NCI-H1417 treated with DMSO at 0.1 percent for 48 hours (cell line): ENCODE measurements around the gene HNF1B.

Experiments
- DNase-seq: peaks from one replicate; lab custom pipeline; 2025; lab: John Stamatoyannopoulos, UW

The HNF1B gene

DNA sequence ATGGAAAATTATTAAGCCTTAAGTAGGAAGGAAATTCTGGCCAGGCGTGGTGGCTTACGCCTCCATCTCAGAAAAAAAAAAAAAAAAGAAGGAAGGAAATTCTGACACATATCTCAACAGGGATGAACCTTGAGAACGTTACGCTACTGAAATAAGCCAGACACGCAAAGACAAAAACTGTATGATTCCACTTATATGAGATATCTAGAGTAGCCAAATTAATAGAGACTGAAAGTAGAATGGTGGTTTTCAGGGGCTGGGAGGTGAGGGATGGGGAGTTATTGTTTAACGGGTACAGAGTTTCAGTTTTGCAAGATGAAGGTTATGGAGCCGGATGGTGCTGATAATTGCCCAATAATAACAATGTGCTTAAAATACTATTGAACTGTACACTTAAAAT lies 16.2 kb upstream of the HNF1B start:
- no peak for DNase-seq

DNA sequence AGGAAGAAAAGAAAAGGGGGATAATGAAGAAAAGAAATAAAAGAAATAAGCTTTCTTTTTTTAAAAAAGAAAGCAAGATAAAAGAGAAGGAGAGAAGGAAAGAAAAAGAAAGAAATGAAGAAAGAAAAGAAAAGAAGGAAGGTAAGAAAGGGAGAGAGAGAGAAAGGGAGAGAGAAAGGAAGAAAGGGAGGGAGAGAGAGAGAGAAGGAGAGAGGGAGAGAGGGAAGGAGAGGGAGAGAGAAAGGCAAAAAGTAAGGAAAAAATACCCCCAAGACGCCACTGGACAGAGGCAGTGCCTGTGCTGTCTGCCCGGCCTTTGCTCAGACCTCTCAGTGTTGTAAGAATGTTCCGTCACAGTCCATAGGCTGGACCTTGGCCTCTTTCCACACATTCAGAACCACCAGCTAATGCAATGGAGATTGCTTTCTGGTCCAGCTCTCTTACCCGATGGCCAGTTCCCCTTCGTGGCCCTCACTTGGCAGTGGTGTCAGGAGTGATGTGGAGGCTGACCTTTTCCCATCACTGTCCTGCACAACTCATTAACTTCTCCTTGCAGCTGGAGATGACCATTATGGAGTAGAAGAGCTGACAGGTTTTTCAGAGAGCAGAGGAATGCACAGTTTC lies 14.3 kb upstream of the HNF1B start:
- DNase-seq, result no peak

DNA sequence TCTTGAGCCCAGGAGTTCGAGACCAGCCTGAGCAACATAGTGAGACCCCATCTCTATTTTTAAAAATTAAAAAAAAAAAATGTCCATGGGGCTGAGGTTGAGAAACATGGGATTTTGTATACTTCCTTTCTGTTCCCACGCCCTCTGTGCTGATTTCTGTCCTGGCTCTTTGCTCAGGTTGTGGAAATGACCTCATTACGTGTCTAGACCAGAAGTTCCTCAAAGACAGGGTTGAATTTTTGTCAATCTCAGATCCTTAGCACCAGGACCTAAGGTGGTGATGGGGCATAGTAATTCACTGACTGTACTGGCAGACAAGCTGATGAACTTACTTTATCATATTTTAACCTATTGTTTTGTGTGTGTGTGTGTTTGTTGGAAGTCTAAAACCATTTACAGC lies 11.2 kb upstream of the HNF1B start:
- DNase-seq, result no peak

DNA sequence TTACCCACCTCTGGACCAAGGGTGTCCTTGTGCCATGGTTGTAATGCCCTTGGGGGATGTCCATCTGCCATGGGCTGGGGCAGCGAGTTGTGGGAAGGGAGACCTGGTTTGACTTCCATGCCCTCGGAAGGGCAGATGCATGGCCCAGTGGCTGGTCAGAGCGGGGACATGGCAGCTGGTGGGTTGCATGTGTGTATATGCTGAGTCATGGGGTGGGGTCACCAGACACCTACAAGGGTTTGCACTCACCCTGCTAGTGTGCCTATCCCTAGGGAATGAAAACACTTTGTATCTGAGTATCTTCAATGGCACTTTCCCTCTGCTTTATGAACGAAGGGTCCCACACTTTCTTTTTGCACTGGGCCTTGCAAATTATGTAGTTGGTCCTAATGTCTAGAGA lies 10.6 kb upstream of the HNF1B start:
- DNase-seq, result no peak

DNA sequence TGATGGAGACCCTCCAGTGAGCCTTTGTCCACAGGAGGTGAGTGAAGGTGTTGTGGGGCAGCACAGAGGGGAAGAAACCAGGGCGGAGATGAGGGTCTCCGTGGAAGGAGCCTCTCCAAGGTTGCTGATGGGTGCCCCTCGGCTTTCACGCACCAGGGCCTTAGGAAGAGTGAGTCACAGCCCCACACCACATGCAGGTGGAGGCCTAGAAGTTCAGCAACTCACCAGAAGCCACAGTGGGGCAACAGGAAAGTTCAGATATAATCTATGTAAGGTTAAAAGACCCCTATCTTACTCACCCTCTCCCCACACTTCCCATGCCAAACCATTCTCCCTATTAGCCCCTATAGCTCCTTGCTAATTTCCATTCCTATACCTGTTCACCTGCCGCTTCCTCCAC lies 9.5 kb upstream of the HNF1B start:
- no peak for DNase-seq

DNA sequence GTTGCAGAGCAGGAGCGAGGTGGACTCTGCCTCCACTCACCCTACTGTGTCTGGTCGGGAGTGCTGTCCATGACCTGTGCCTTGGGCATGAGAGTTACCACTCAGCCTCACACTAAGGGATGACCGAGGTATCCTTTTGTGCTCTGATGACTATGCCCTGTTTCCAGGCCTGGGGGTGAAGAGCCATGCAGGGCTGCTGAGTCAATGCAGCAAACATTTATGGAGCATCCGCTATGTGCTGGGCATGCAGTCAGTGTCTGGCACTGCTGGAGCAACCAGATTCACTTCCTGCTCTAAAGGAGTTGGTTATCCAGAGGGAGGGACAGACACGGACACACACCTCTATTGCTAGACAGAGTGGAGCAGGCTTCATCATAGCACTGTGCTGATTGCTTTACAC lies 7.6 kb upstream of the HNF1B start:
- no peak for DNase-seq

DNA sequence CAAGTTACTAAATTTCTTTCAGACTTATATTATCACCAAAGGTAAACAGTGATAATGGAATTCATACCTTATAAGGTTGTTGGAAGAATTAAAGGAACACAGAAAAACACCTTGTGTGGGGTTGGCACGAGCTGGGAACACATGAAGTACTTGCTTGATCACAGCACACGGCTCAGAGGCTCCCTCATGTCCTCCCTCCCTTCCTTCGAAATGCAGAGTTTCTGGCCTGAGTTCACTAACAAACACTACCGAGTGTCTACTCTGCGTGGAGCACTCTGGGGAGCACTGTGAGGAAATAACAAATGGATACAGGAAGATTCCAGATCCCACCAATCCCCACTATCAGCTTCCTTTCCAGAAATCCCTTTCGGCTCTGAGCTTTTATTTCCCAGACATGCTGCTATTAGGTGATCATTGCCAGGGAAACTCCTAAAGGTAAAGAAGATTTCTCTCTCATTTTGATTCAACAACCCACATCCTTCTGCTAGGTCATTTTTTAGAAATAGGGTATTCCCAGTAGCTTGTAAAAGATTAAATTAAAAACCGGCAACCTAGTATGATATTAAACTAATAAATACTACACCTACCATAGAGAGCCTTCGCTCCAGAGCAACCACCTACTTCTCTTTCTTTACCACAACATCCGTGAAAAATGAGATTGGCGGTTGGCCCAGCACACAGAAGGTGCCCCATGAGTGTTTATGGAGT lies 6.1 kb upstream of the HNF1B start:
- no peak for DNase-seq

DNA sequence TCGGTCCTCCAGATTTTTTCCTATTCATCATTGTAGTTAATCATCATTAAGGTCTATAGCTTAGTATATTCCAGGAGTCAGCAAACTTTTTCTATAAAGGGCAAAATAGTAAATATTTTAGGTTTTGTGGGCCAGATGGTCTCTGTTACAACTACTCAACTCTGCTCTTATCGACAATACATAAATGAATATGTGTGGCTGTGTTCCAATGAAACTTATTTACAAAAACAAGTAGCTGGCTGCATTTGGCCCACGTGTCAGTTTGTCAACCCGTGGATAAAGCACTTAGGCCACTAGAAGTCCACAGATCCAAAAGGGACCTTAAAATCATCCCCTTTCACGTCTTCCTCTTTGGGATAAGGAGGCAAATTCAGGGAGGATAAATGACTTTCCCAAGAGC lies 5.4 kb upstream of the HNF1B start:
- no peak for DNase-seq

DNA sequence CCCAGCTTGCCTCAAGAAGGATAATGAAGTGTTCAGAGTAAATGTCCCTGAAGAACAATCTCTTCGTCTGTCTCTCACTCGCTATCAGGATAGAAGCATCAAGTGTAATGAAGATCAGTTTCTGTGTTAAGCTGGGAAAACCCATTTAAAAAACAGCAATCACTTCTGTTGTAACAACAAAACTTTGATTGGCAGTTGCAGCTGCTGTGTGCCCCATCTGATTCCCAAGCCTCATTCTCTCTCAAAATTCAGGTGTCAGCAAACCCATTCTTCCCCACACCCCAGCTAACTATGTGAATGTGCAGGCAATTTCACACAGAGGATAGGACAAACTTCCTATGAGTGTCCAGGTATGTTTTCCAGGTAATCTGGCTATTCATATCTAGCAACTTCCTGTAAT lies 2.4 kb upstream of the HNF1B start:
- no peak for DNase-seq

DNA sequence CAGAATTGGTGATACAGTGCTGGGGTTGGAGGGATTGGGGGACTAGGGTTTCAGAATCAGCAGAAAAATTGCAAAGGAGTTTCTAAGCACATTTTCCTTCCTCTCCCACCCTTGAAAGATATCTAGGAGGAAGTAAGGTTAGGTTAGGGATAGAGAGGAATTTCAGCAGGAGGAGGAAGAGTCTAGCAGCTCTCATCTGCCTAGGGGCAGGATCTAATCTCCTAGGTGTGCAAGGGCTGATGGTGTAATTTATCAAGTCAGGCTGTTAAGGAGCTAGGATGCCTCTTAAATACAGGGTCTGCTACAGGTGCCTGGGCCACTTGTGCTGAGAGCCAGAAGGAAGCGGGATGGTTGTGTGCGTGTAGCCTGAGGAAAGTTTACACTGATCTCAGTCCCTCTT lies 1.8 kb upstream of the HNF1B start:
- no peak for DNase-seq

DNA sequence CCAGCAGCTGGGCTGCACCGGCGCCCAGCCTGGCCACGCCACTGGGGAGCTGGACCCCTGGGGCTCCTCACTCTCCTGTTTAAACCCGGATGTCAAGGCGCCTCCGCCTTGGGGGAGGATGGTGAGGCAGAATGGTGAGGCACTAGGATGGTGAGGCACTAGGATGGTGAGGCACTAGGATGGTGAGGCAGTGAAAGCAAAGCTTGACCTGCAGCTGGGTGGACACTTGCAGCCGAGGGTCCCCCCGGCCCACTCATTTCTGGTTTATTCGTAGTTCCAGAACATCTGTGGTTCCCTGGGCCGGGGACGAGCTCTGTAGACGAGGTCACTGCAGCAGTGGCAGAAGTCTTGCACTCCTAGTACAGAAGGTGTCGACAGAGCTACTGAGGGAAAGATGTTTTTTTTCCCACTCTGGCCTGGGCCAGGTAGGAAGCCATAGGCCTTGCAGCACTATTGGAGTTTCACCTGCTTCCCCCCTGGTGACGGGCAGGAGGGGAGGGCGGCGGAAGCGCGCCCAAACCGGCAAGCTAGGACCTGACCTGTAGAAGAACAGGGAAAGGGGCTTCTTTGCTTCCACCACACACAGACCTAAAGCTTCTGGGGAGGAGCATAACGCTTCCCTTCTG lies 1.1 kb upstream of the HNF1B start:
- no peak for DNase-seq

DNA sequence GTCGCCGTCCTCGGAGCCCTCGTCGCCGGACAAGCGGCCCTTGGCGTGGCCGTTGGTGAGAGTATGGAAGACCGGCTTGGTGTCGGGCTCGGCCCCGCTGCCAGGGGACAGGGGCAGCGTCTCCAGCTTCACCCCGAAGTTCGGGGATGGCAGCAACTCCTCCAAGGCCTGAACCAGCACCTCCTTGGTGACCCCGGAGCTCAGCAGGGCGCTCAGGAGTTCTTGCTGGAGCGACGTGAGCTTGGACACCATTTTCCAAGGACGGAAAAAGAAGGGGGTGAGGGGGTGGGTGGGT lies 279 bp downstream of the HNF1B start:
- no peak for DNase-seq

DNA sequence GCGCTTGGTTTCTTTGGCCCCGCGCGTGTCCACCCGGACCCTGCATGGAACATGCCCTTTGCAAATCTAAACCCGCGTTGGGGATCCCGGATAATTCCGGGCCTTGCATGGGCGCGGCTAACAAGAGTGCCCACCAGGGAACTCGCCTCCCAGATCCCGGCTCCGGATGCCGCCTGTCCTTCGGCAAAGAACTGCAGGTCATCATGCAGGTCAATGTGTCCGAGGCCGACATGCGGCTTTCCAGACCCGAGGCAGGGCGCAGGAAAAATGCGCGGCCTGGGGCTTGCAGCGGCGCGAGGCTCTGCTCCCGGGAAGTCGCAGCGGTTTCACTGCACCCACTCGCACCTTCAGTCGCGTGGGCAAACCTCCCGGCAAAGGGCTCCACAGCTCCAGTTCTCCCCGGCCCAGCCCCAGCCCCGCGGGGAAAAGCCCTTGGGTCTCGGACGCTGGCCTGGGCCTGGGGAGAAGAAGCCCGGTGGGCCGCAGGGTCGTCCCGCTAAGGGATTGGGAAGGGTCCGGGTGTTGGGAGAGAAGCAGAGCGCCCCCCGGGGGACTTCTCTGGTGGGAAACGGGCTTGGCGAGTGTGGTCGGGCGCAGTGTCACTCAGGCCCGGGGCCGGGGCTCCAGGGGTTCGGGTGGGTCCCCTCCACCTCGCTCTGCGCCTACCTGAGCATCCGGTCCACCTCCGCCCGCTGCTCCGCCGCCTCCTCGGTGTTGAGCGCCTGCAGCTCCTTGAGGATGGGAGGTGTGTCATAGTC lies 805 bp downstream of the HNF1B start:
- DNase-seq, result no peak

DNA sequence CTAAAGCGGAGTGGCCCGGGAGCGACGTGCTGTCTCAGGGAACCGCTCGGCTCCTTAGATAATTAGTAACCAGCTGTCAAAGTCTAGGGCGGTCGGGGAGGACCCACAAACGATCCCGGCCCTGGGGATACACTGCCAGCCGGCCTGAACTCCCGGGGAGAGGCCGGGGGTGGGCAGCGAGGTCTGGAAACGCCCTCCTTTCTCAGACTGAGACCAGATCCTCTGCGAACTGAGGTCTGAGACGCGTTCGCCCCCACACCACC lies 1.3 kb downstream of the HNF1B start:
- DNase-seq, result no peak

DNA sequence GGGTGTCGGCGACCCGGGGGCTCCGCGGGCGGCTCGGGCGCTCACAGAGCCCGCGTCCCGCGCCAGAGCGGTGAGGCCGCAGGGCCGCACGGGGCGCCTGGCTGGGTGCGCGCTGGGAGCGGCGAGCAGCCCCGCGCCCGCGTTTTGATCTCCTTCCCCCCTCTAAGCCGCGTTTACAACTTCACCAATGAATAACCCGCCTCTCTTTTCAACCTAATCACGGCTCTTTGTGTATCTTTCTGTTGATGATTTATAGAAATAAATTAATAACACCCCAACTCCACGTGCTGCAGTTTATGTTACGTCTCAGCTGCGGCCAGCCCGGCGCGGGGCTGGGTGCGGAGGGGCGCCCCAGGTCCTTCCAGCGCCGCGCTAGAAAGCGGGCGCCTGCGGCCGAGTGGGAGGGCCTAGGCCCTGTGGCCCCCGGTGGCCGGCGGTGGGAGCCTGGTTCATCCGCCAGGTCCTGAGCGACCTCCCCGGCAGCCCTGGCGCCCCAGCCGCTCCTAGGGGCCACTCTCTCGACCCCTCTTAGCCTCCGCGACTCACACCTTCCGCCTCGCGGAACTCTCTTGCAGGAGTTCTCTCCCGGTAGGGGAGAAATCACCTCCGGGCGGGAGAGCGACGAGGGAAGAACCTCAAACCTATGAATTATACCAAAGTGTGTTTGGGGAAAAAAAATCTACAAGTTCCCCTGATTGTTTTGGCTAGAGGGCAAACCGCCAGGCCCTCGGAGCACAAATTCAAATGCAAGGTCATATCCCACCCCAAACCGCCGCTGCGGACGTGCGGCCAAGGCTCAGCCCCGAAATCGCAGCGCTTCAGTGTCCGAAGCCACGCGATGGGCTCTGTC lies 1.9 kb downstream of the HNF1B start:
- no peak for DNase-seq

DNA sequence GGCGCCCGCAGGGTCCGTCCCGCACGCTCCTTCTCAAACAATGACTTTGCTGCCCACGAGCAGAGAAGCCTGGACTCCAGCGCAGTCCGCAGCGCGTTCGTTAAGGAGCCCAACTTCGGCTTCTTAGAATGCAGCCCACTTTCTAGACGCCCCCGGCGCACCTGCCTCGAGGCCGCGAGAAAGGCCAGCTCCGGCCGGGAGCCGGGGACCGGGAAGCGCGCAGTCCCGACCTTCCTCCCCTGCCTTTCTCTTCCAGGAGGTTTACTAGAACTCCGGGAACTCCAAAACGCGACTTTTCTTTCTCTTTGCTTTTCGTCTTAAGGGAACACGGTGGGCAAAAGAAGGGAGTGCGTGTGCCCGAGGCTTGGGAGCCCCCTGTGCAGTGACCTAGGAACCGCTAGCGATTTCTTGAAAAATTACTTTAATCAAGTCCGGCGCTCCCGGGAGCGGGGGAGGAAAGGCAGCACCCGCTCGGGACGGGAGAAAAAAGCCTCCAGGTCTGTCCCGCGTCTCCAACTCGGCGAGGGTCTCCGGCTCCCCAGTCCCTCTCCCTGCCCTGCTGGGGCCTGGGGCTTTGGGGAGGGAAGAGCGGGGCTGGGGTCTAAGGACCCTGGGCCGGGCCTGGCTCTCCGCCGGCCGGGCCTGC lies 2.6 kb downstream of the HNF1B start:
- no peak for DNase-seq

DNA sequence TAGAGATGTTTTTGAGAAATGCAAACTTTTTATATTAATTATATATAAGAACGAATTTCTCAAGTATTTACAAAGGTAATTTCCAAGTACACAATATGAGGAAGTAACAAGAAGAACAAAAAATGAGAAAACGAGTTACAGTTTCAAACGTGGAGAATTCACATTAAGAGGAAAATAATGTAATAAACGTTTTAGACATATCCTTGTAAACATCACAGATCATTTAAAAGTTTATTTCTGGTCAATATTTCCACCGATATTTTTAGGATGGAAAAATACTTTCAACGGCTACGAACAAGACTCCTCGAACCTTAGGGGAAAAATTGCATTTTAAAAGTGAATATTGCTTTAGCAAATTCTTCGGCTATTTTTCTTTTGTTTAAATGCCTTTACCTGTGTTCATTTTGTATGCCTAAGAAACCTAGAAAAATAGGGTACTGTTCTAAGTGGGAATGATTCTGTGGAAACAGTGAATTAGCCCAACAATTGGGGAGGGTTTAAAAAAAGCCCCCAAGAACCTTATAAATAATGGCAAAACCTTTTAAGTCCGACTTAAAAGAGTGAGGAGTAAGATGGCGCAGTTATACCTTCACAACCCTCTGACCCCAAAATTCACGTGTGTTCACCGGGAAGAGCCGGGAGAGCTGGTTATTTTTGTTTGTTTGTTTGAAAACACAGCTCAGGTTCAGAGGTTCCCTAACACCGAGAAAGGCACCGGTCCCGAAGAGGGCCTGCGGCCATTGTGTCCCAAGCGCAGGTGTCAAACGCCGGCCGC lies 3.3 kb downstream of the HNF1B start:
- no peak for DNase-seq

DNA sequence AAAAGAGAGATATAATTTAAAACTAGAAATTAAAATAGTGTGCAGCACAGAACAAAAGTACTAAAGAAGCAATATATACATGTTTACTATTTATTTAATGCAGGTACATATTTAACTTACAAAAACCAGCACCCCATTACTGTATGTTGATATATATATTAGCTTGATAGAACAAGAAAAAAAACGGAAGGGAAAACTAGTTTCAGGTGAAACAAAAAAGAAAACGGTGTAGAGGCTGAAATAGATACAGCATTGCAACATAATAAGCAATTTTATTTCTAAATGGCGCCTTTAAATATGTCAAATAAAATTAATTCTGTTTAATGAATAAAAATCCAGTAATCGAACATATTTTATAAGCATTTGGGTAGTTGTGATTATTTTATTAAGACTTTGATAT lies 3.9 kb downstream of the HNF1B start:
- no peak for DNase-seq

DNA sequence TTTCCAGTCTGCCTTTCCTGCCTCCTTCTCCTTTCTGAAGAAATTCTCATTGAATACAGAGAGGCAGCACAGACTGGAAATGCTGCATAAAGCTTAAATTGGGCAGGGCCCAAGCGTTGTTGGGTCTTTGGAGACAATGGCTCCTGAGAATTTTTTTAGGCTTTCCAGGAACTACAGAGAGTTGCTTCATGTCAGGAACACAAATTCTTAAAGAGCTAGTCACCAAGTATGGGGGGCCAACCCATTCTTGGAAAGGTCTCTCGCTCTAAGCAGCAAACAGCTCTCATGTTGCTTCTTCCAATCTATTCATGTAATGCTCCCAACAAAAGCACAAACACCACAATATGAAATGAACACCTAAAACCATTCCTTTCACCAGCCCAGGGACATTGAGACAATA lies 6.9 kb downstream of the HNF1B start:
- no peak for DNase-seq

DNA sequence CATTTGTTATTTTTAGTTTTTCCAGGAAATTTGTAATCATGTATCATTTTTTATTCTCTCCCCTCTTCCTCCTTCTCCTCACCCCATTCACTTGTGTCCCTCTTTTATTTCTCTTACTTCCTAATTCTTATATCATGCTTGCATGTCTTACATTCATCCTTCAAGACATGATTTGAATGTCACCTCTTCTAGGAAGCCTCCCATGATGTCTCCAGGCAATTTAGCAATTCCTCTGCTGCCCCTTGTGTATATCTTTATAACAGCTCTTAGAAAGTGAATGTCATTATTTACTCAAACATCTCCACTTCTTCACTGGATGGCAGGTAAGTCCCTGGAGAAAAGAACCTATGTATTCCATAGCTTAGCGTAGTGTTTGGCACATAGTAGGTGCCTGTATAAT lies 7.8 kb downstream of the HNF1B start:
- DNase-seq, result no peak

DNA sequence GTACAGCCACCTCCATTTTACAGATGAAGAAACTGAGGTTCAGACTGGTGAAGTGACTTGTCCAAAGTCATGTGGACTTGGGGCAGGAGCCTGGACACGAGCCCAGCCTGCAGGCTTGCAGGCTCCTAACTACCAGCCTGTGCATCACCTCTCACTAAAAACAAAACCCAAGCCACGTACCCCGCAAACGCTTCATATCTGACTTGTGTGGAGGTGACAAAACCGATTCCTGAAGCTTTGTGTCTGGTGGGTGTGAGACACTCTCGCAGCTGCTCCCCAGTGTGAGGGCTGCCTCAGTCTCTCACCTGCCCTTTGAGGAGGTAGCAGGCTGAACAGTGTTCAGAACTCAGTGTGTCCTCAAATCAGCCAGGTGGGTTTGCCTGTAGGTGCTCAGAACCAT lies 8.4 kb downstream of the HNF1B start:
- no peak for DNase-seq
